HG03442 (cell line): Measurements from ENCODE around the gene EMID1.
A peak's percentile ranks its signal among the peaks of the same experiment; 100 is the strongest.

Experiments
- ATAC-seq: cut with Tn5 transposase; IDR thresholded peaks from one replicate; pipeline ENCODE4 v1.9.1; 2021; ENCODE audit warnings: mild to moderate bottlenecking, moderate library complexity; ENCODE audit not compliant: unreplicated experiment

EMID1 gene

GRCh38 chr22:29205594-29206371, at the start of gene EMID1:
Gene EMID1 (plus strand): TSS chr22:29205896. CDS start chr22:29206039, 143 bp downstream.
- no peak for ATAC-seq

GRCh38 chr22:29155966-29156365, 49.7 kb upstream of the EMID1 start:
- ATAC-seq, result no peak

- ATAC-seq, result no peak
Measured at GRCh38 chr22:29156507-29156906, 49.2 kb upstream of the EMID1 start.

- ATAC-seq, result no peak
Measured at GRCh38 chr22:29157759-29158535, 47.7 kb upstream of the EMID1 start.

- no peak for ATAC-seq
Measured at GRCh38 chr22:29158546-29158945, 47.1 kb upstream of the EMID1 start.

- ATAC-seq, result no peak
Measured at GRCh38 chr22:29163808-29164207, 41.9 kb upstream of the EMID1 start.

- ATAC-seq, result no peak
Measured at GRCh38 chr22:29165321-29166060, 40.2 kb upstream of the EMID1 start.

GRCh38 chr22:29166180-29166579, 39.5 kb upstream of the EMID1 start:
- ATAC-seq, result no peak

GRCh38 chr22:29167032-29167911, 38.4 kb upstream of the EMID1 start:
- peak; percentile 91 for ATAC-seq

- no peak for ATAC-seq
Measured at GRCh38 chr22:29171721-29172120, 34.0 kb upstream of the EMID1 start.

- ATAC-seq, result no peak
Measured at GRCh38 chr22:29172216-29172615, 33.5 kb upstream of the EMID1 start.

GRCh38 chr22:29175312-29175835, 30.3 kb upstream of the EMID1 start:
- no peak for ATAC-seq

- no peak for ATAC-seq
Measured at GRCh38 chr22:29183971-29184848, 21.5 kb upstream of the EMID1 start.

GRCh38 chr22:29184849-29185490, 20.7 kb upstream of the EMID1 start:
- no peak for ATAC-seq

GRCh38 chr22:29186302-29186701, 19.4 kb upstream of the EMID1 start:
- no peak for ATAC-seq

- no peak for ATAC-seq
Measured at GRCh38 chr22:29187831-29188230, 17.9 kb upstream of the EMID1 start.

- no peak for ATAC-seq
Measured at GRCh38 chr22:29190051-29190450, 15.6 kb upstream of the EMID1 start.

- ATAC-seq, result no peak
Measured at GRCh38 chr22:29190918-29191317, 14.8 kb upstream of the EMID1 start.

- no peak for ATAC-seq
Measured at GRCh38 chr22:29193021-29193420, 12.7 kb upstream of the EMID1 start.
